Parathyroid adenoma (tissue), 2 donors: ENCODE measurements around the gene TCEAL6.

Experiments used
- H2AFZ ChIP-seq: fragments of 300-600 bp; sonication (generic); one replicate; pipeline ENCODE4 v1.7.0; 2017; ENCODE audit warnings: antibody characterized with exemption, mild to moderate bottlenecking
- H3K27ac ChIP-seq: fragments of 300-600 bp; sonication (generic); one replicate; pipeline ENCODE4 v1.7.0; 2017
- H3K27me3 ChIP-seq: fragments of 300-600 bp; sonication (generic); one replicate; pipeline ENCODE4 v1.7.0; 2017; ENCODE audit warnings: low read length; ENCODE audit not compliant: control insufficient read depth, insufficient read depth
- H3K36me3 ChIP-seq: fragments of 300-600 bp; sonication (generic); one replicate; pipeline ENCODE4 v1.7.0; 2017; ENCODE audit warnings: low read length; ENCODE audit not compliant: control insufficient read depth, insufficient read depth
- H3K4me1 ChIP-seq: fragments of 300-600 bp; sonication (generic); one replicate; pipeline ENCODE4 v1.7.0; 2017; ENCODE audit warnings: control low read depth
- H3K4me2 ChIP-seq: fragments of 300-600 bp; sonication (generic); one replicate; pipeline ENCODE4 v1.7.0; 2017; ENCODE audit warnings: low read length
- H3K4me3 ChIP-seq: fragments of 300-600 bp; sonication (generic); one replicate; pipeline ENCODE4 v1.7.0; 2017; ENCODE audit warnings: low read depth, low read length
- H3K79me2 ChIP-seq: fragments of 300-600 bp; sonication (generic); one replicate; pipeline ENCODE4 v1.7.0; 2017; ENCODE audit warnings: control low read depth
- H3K9ac ChIP-seq: fragments of 300-600 bp; sonication (generic); one replicate; pipeline ENCODE4 v1.7.0; 2017; ENCODE audit warnings: mild to moderate bottlenecking
- H3K9me3 ChIP-seq: fragments of 300-600 bp; sonication (generic); one replicate; pipeline ENCODE4 v1.7.0; 2017; ENCODE audit warnings: low read length; ENCODE audit not compliant: control insufficient read depth
- CTCF ChIP-seq: fragments of 300-600 bp; sonication (generic); IDR thresholded peaks from one replicate; pipeline ENCODE4 v1.7.0; 2017; ENCODE audit warnings: antibody characterized with exemption, mild to moderate bottlenecking
- donor health status: primary hyperparathyroidism.

The TCEAL6 gene

GRCh38 chrX:102115748-102116147 is 26.5 kb downstream of the TCEAL6 start:
- TF ChIP-seq CTCF: no peak
- Histone ChIP-seq H3K4me3 (no peak overlapping the region), H3K27me3 (no peaks in the 10 kb centered on the region), H3K27ac (no peak overlapping the region), H2AFZ (no peak overlapping the region), H3K4me1 (no peaks in the 10 kb centered on the region), H3K9me3 (no peaks in the 10 kb centered on the region), H3K79me2 (no peaks in the 10 kb centered on the region), H3K9ac (no peak overlapping the region), H3K36me3 (no peaks in the 10 kb centered on the region), H3K4me2 (no peak overlapping the region)

- H3K27ac ChIP-seq: no peak overlapping the region
- H3K9ac ChIP-seq: no peak overlapping the region
- H3K4me2 ChIP-seq: no peak overlapping the region
- H3K27me3 ChIP-seq: no peaks in the 10 kb centered on the region
- no peak overlapping the region for H2AFZ ChIP-seq
- TF ChIP-seq CTCF: no peak
- H3K9me3 ChIP-seq: no peaks in the 10 kb centered on the region
- no peaks in the 10 kb centered on the region for H3K36me3 ChIP-seq
- H3K79me2 ChIP-seq: no peaks in the 10 kb centered on the region
- no peak overlapping the region for H3K4me3 ChIP-seq
- H3K4me1 ChIP-seq: no peaks in the 10 kb centered on the region
These were observed 28.9 kb downstream of the TCEAL6 start for GRCh38 chrX:102113367-102113766.
